B cell (primary cell): ENCODE results near the gene TSPAN14.

Experiments
- EZH2 ChIP-seq: IDR thresholded peaks from 2 replicates; pipeline ENCODE4 v1.6.1; 2012; ENCODE audit warnings: borderline replicate concordance, low read depth, mild to moderate bottlenecking, moderate library complexity, low read length; ENCODE audit not compliant: insufficient read depth, poor library complexity, severe bottlenecking
- TF ChIP-seq, protein P1 (sequence below): fragments of 200-600 bp; IDR thresholded peaks from one replicate; pipeline ENCODE4 v1.8.0; 2022; ENCODE audit warnings: antibody characterized with exemption, mild to moderate bottlenecking

DNA sequence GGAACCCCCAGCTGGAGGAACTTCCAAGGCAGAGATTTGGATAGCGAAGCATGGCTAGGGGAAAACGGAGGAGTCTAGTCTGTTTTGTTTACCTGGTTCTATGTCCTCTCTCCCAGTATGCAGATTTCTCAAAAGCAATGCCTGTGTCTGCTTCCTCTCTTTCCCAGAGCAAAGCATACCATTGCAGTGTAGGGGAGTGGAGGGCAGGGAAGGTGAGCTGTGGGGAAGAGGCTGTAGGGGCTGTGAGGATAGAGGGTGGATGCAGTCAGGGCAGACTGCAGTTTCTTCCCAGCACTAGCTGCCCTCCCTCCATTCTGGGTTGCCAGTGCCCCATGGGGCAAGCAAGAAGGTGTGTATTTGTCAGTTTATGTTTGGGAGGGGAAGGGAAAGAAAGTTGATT lies 16.9 kb upstream of the TSPAN14 start:
- TF ChIP-seq, protein P1, sequence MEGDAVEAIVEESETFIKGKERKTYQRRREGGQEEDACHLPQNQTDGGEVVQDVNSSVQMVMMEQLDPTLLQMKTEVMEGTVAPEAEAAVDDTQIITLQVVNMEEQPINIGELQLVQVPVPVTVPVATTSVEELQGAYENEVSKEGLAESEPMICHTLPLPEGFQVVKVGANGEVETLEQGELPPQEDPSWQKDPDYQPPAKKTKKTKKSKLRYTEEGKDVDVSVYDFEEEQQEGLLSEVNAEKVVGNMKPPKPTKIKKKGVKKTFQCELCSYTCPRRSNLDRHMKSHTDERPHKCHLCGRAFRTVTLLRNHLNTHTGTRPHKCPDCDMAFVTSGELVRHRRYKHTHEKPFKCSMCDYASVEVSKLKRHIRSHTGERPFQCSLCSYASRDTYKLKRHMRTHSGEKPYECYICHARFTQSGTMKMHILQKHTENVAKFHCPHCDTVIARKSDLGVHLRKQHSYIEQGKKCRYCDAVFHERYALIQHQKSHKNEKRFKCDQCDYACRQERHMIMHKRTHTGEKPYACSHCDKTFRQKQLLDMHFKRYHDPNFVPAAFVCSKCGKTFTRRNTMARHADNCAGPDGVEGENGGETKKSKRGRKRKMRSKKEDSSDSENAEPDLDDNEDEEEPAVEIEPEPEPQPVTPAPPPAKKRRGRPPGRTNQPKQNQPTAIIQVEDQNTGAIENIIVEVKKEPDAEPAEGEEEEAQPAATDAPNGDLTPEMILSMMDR, result no peak
- TF ChIP-seq EZH2, result no peak
